PC-9 (cell line): ENCODE data around the gene MSMO1.

ENCODE experiments used
- EZH2 ChIP-seq: fragments of 200-600 bp; sonication (generic); IDR thresholded peaks from 2 replicates; pipeline ENCODE4 v1.8.0; 2017; ENCODE audit warnings: antibody characterized with exemption, low read depth
- TF ChIP-seq, protein P1 (sequence below): fragments of 200-600 bp; sonication (generic); conservative IDR thresholded peaks from 2 replicates; pipeline ENCODE4 v1.6.1; 2017; ENCODE audit warnings: mixed run types, antibody characterized with exemption, mild to moderate bottlenecking, moderate library complexity

DNA sequence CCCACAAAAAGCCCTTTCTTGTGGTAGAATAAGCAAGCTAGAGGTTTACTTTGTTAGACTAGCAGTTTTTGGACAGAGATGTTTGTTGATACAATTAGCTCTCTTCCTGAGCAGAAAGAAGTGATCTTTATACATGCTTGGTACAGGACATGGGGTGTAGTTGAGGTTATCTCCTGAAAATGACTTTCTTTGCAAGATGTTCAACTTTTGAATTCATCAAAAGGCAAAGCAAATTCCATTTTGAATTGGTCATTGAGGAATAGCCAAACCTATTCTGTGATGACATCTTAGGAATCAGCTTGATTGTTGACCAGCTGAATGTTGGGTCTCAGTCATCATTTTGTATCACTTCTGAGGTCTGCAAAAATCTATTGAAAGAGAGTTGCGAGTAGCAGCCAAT, 55.2 kb downstream of the MSMO1 start:
- TF ChIP-seq, protein P1, sequence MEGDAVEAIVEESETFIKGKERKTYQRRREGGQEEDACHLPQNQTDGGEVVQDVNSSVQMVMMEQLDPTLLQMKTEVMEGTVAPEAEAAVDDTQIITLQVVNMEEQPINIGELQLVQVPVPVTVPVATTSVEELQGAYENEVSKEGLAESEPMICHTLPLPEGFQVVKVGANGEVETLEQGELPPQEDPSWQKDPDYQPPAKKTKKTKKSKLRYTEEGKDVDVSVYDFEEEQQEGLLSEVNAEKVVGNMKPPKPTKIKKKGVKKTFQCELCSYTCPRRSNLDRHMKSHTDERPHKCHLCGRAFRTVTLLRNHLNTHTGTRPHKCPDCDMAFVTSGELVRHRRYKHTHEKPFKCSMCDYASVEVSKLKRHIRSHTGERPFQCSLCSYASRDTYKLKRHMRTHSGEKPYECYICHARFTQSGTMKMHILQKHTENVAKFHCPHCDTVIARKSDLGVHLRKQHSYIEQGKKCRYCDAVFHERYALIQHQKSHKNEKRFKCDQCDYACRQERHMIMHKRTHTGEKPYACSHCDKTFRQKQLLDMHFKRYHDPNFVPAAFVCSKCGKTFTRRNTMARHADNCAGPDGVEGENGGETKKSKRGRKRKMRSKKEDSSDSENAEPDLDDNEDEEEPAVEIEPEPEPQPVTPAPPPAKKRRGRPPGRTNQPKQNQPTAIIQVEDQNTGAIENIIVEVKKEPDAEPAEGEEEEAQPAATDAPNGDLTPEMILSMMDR, result no peak
- TF ChIP-seq EZH2, result no peak
